ENCODE measurements around the gene RIN3. TPM values are rescaled to one million over a fixed set of nuclear protein-coding genes. Genes with fewer than 3 reads are reported as not detected.

The RIN3 gene
- total RNA-seq, 1 experiment from 2014 or later, result 4.8 TPM

DNA sequence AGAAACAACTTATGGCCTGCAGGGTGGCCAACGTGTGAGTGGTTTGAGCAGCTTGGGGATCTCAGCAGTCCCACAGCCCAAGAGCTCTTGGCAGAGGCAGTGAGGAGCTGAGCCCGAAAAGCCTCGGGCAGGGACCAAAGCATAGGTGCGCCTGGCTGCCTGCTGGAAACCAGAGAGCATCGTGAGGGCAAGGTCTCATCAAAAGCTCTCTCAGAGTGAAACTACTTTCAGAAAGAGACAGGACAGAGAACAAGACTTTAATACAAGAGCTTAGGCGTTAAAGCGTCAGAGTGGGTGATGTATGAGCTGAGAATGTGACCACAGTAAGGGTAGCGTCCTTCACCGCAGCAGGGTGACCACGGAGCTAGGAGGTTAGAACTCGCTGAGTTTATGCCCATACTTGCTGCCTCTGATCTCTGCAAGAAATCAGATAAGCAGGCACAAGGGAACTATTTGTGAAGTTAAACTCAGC is 204.0 kb downstream of the RIN3 start:
- CTCF ChIA-PET, result no interaction called here
- POLR2A ChIA-PET (ENCODE audit: unreplicated experiment), result no interaction called here

DNA sequence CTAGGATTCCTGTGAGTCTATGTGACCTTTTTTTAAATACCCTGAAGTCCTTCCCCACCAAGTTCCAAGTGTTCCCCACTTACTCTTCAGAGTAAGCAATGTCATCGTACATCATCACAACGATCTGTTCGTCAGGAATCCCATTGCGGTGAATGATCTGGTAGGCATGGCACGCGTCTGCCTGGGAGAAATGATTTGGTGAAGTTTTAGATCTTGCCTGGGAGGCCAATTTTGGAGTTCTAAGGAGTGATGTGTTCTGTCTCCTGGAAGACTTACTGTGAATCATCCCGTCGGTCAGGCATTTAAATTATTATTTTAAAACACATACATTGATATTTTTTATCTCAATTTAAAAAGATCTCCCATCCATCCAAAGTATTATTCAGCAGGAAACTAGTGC is 205.1 kb downstream of the RIN3 start:
- Histone ChIP-seq H3F3A (ENCODE audit: low read length, unreplicated experiment) (no peaks in the 10 kb centered on the region), H3K9me3 (ENCODE audit: low read length) (no peaks in the 10 kb centered on the region), H3K9ac (ENCODE audit: low read length) (no peak overlapping the region), H2AFZ (ENCODE audit: low read length) (no peak overlapping the region), H3K9me2 (replicated peaks; ENCODE audit: low read length) (no peaks in the 10 kb centered on the region), H3K27me3 (ENCODE audit: low read length) (no peaks in the 10 kb centered on the region), H3K4me1 (ENCODE audit: insufficient read depth, low read length) (peaks cover 13% of the 10 kb centered on the region), H3K4me3 (ENCODE audit: low read length) (no peak overlapping the region), H3K4me2 (ENCODE audit: low read length) (no peak overlapping the region), H3K79me2 (ENCODE audit: low read length) (no peaks in the 10 kb centered on the region), H3K27ac (ENCODE audit: low read length) (no peak overlapping the region), H3K36me3 (ENCODE audit: low read depth, low read length) (no peaks in the 10 kb centered on the region; the same call in 1 of the 2 replicates), H4K20me1 (ENCODE audit: low read length) (no peaks in the 10 kb centered on the region)
- TF ChIP-seq EZH2phosphoT487 (IDR thresholded peaks at IDR 0.05; ENCODE audit: borderline replicate concordance, low read length) (no peak), EZH2 (IDR thresholded peaks at IDR 0.05; ENCODE audit: low read length, unreplicated experiment) (no peak)
- TF ChIP-seq, protein P1, sequence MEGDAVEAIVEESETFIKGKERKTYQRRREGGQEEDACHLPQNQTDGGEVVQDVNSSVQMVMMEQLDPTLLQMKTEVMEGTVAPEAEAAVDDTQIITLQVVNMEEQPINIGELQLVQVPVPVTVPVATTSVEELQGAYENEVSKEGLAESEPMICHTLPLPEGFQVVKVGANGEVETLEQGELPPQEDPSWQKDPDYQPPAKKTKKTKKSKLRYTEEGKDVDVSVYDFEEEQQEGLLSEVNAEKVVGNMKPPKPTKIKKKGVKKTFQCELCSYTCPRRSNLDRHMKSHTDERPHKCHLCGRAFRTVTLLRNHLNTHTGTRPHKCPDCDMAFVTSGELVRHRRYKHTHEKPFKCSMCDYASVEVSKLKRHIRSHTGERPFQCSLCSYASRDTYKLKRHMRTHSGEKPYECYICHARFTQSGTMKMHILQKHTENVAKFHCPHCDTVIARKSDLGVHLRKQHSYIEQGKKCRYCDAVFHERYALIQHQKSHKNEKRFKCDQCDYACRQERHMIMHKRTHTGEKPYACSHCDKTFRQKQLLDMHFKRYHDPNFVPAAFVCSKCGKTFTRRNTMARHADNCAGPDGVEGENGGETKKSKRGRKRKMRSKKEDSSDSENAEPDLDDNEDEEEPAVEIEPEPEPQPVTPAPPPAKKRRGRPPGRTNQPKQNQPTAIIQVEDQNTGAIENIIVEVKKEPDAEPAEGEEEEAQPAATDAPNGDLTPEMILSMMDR (conservative IDR thresholded peaks at IDR 0.05; ENCODE audit: low read depth, low read length), result no peak
- POLR2A ChIA-PET (ENCODE audit: unreplicated experiment), result no interaction called here
- intact Hi-C loops (cut with micrococcal nuclease), result loop anchor here (1.0 kb wide), 1 partner anchor 65 kb away; no protein-coding TSS in a partner anchor
- BruUV-seq (replicated peaks), result no TSS peak
- ATAC-seq (no peak), DNase-seq (no peak)
- CTCF ChIA-PET, result no interaction called here

More for the DNA sequence above, 204.0 kb downstream of the RIN3 start:
- H3K9ac ChIP-seq (ENCODE audit: low read length), result no peak overlapping the region
- H2AFZ ChIP-seq (ENCODE audit: low read length), result no peak overlapping the region
- H3K4me3 ChIP-seq (ENCODE audit: low read length), result no peak overlapping the region
- no peaks in the 10 kb centered on the region for H4K20me1 ChIP-seq (ENCODE audit: low read length)
- H3K4me2 ChIP-seq (ENCODE audit: low read length), result no peak overlapping the region
- ATAC-seq (no peak), DNase-seq (no peak)
- H3K27me3 ChIP-seq (ENCODE audit: low read length), result no peaks in the 10 kb centered on the region
- H3F3A ChIP-seq (ENCODE audit: low read length, unreplicated experiment), result no peaks in the 10 kb centered on the region
- intact Hi-C loops (cut with micrococcal nuclease), result no loop called here
- no peak overlapping the region for H3K27ac ChIP-seq (ENCODE audit: low read length)
- no peaks in the 10 kb centered on the region; the same call in 1 of the 2 replicates for H3K36me3 ChIP-seq (ENCODE audit: low read depth, low read length)
- H3K9me3 ChIP-seq (ENCODE audit: low read length), result no peaks in the 10 kb centered on the region
- no peaks in the 10 kb centered on the region for H3K79me2 ChIP-seq (ENCODE audit: low read length)
- BruUV-seq (replicated peaks), result no TSS peak
- H3K4me1 ChIP-seq (ENCODE audit: insufficient read depth, low read length), result peaks cover 13% of the 10 kb centered on the region
- H3K9me2 ChIP-seq (replicated peaks; ENCODE audit: low read length), result no peaks in the 10 kb centered on the region
- TF ChIP-seq, protein P1 (conservative IDR thresholded peaks at IDR 0.05; ENCODE audit: low read depth, low read length), result no peak
- TF ChIP-seq EZH2phosphoT487 (IDR thresholded peaks at IDR 0.05; ENCODE audit: borderline replicate concordance, low read length) (no peak), EZH2 (IDR thresholded peaks at IDR 0.05; ENCODE audit: low read length, unreplicated experiment) (no peak)

DNA sequence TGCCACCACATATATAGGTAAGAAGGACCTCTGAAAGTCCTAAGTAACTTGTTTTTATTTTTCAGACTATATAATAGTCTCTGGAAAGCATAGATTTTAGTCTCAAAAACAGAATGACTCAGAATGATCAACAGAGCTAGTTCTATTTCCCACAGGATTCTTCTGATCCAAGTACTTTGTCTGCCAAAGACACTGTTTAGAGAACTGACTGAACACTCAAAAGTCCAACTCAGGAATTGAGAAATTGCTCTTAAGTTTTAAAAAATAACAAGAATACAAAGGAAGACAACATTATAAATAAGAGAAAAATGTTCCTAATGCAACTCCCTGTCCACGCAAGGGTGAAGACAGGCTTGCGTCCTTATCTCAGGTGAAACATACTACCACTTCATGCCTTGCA is 205.8 kb downstream of the RIN3 start:
- Histone ChIP-seq H3K4me1 (ENCODE audit: insufficient read depth, low read length) (peaks cover 13% of the 10 kb centered on the region), H3K79me2 (ENCODE audit: low read length) (no peaks in the 10 kb centered on the region), H2AFZ (ENCODE audit: low read length) (no peak overlapping the region), H3K36me3 (ENCODE audit: low read depth, low read length) (no peaks in the 10 kb centered on the region; the same call in 1 of the 2 replicates), H3K9me2 (replicated peaks; ENCODE audit: low read length) (no peaks in the 10 kb centered on the region), H3F3A (ENCODE audit: low read length, unreplicated experiment) (no peaks in the 10 kb centered on the region), H3K4me2 (ENCODE audit: low read length) (peak overlapping the region; percentile 74), H4K20me1 (ENCODE audit: low read length) (no peaks in the 10 kb centered on the region), H3K4me3 (ENCODE audit: low read length) (no peak overlapping the region), H3K9me3 (ENCODE audit: low read length) (no peaks in the 10 kb centered on the region), H3K9ac (ENCODE audit: low read length) (peak overlapping the region; percentile 54), H3K27ac (ENCODE audit: low read length) (peak overlapping the region; percentile 91), H3K27me3 (ENCODE audit: low read length) (no peaks in the 10 kb centered on the region)
- no TSS peak for BruUV-seq (replicated peaks)
- POLR2A ChIA-PET (ENCODE audit: unreplicated experiment), result interaction anchor here (0.6 kb wide), 1 partner anchor 133 kb away, joined by 8 read pairs; no protein-coding TSS in a partner anchor
- CTCF ChIA-PET, result interaction anchor here (1.0 to 1.1 kb wide), 2 partner anchors 26 to 65 kb away, joined by 3 read pairs; no protein-coding TSS in a partner anchor
- intact Hi-C loops (cut with micrococcal nuclease), result loop anchor here (1.0 kb wide), 1 partner anchor 64 kb away; no protein-coding TSS in a partner anchor
- DNase-seq, result peak; percentile 25
- TF ChIP-seq, protein P1 (conservative IDR thresholded peaks at IDR 0.05; ENCODE audit: low read depth, low read length), result no peak
- TF ChIP-seq EZH2 (IDR thresholded peaks at IDR 0.05; ENCODE audit: low read length, unreplicated experiment) (no peak), EZH2phosphoT487 (IDR thresholded peaks at IDR 0.05; ENCODE audit: borderline replicate concordance, low read length) (no peak)
- peak; percentile 3; the same call in 1 of the 2 replicates for ATAC-seq

All from PC-3 (cell line).